ENCODE measurements around the gene PLPPR2.
"Not testable (repeated sequence)": the region's sequence is repeated elsewhere in the genome, so short reads cannot be mapped to it uniquely, and the experiment has no call there.

The PLPPR2 gene

GRCh38 chr19:11390933-11391680 lies 35.9 kb downstream of the PLPPR2 start:
- DNase-seq (ENCODE audit: low read depth, low spot score): no peak
- H3K27ac ChIP-seq: no peak overlapping the region

GRCh38 chr19:11397089-11397610 lies 41.9 kb downstream of the PLPPR2 start:
- no peak for DNase-seq (ENCODE audit: low read depth, low spot score)
- H3K27ac ChIP-seq: no peak overlapping the region

DNA sequence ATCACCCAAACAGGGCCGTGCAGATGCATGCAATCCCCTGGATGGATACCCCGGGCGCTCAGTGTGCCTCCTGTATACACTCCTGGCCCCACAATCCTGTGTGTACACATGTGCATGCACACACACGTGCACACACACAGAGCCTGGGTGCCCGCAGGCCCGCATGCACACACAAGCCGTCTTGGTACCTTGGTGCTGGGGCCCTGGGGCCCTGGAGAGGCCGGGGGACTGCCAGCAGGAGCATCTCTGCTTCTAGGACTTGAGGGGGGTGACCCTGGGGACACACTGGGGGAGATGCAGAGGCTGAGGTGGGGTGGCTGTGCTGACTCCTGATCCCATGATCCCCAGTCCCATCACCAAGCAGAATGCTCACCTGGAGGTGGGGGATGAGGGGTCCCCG lies 44.4 kb downstream of the PLPPR2 start:
- H3K27ac ChIP-seq: no peak overlapping the region
- DNase-seq (ENCODE audit: low read depth, low spot score): no peak

DNA sequence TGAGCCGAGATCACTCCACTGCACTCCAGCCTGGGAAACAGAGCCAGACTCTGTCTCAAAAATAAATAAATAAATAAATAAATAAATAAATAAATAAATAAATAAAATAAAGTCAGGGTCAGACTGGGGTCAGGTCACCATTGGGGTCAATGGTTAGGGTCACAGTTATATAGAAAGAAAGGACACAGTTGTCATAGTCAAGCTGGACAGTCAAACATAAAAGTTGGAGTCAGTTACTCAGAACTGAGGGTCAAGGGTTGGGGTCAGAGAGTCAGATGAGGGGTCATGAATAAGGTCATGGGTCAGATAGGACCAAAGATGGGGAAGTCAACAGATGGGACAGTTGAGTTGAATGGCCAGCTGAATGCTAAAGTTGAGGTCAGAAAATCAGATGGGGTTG lies 45.6 kb downstream of the PLPPR2 start:
- DNase-seq (ENCODE audit: low read depth, low spot score): no peak
- H3K27ac ChIP-seq: no peak overlapping the region

GRCh38 chr19:11401808-11402543 lies 46.7 kb downstream of the PLPPR2 start:
- no peak overlapping the region for H3K27ac ChIP-seq
- DNase-seq (ENCODE audit: low read depth, low spot score): no peak

- no peak for DNase-seq (ENCODE audit: low read depth, low spot score)
- H3K27ac ChIP-seq: no peak overlapping the region
Observed at GRCh38 chr19:11404588-11405222, 49.5 kb downstream of the PLPPR2 start.

- H3K27ac ChIP-seq: no peak overlapping the region
- no peak for DNase-seq (ENCODE audit: low read depth, low spot score)
Observed at GRCh38 chr19:11405846-11406643, 50.8 kb downstream of the PLPPR2 start.

DNA sequence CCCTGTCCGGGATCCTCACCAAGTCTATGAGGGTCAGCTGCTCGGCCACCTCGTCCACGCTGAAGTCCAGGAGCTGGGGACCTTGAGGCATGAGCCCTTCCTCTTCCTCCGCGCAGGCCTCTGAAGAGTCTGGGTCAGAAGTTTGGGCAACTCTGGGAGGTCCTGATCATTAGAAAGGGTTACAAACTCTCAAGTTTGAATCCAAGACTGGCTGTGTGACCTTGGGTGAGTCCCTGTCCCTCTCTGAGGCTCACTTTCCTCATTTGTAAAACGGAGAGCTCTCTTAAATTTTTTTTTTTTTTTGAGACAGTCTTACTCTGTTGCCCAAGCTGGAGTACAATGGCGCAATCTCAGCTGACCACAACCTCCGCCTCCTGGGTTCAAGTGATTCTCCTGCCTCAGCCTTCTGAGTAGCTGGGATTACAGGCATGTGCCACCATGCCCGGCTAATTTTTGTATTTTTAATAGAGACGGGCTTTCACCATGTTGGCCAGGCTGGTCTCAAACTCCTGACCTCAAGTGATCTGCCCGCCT lies 51.5 kb downstream of the PLPPR2 start:
- not testable (repeated sequence) for H3K27ac ChIP-seq; DNase-seq (ENCODE audit: low read depth, low spot score)

GRCh38 chr19:11408591-11408990 lies 53.4 kb downstream of the PLPPR2 start:
- H3K27ac ChIP-seq: no peak overlapping the region
- no peak for DNase-seq (ENCODE audit: low read depth, low spot score)

DNA sequence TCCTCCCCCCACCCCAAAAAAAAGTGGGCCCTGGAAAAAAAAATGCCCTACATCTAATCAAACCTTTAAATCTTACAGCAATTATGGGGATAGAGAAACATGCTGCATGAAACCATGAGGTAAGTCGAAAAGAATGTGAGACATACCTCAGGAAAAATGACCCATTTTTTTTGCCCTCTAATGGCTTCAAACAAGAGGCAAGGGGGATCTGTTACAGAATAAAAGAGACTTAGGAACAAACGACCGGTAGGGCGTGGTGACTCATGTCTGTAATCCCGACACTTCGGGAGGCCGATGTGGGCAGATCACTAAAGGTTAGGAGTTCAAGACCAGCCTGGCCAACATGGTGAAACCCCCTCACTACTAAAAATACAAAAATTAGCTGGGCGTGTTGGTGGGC lies 55.5 kb downstream of the PLPPR2 start:
- DNase-seq (ENCODE audit: low read depth, low spot score): no peak
- no peak overlapping the region for H3K27ac ChIP-seq

- no peak for DNase-seq (ENCODE audit: low read depth, low spot score)
- no peak overlapping the region for H3K27ac ChIP-seq
Observed at GRCh38 chr19:11414544-11414943, 59.3 kb downstream of the PLPPR2 start.

All from epithelial cell of prostate (primary cell).